NCI-H460 (cell line): Measurements from ENCODE around the gene PTPRG. TPM values are rescaled to one million over a fixed set of nuclear protein-coding genes. Genes with fewer than 3 reads are reported as not detected.
"Not testable (repeated sequence)": the region's sequence is repeated elsewhere in the genome, so short reads cannot be mapped to it uniquely, and the experiment has no call there.

Source experiments
- DNase-seq: peaks from one replicate; pipeline ENCODE4 v3.0.0-alpha.2; 2016; ENCODE audit warnings: low read depth; ENCODE audit errors: extremely low read depth
- total RNA-seq: library from RNA; depleted of rRNA; stranded (reverse); fragments of >200 nt; shearing (Covaris generic); gene quantifications from 2 replicates; pipeline ENCODE4 v1.2.3, GENCODE V29; 2014

PTPRG gene
- total RNA-seq, 1 experiment from 2014 or later: 24.9 TPM

DNA sequence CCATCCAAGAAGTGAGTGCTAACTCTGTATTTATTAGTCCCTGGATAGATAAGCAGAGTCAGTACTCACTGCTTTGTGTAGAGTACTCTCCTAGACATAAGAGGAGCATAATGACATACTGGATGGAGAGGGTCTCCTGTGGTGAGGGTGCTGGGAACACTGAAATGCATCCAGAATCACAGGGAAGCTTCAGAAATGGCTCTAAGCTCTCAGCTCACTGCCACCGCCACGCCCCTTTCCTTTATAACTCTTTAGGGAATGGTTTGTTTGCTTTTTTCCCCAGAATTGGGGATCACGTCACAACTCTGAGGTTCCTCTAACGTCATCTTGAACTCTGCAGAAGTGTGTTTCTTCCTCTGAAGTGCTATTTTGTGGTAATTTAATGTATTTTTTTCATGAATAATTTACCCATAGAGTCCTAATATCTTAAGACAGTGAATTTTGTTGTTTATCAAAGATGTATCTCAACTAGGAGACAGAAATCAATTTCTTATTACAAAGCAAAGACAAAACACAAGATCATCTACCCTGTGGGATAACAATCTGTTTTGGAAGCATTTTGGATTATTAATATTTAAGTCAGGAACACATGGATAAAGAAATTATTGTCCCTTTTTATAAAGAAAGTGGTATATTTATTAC lies 154.6 kb downstream of the PTPRG start:
- DNase-seq: no peak

- not testable (repeated sequence) for DNase-seq
Observed at GRCh38 chr3:61716693-61717092, 155.3 kb downstream of the PTPRG start.

DNA sequence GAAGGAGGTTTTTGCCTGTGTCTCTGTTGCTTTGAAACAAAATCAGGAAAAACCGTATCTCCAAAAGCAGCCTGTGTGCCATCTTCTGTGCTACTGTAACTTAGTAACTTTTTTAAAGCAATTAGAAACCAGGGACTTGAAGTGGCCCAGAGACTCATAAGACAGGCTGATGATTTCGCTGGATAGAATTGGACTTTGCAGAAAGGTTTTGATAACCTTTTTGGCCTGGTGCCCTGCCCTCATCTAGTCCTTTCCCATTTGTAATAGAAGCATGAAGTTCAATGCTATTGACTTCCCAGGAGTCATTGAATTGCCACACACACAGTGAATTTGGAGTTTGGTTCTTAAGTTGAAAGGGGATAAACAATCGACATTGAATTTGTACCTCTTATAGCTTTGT lies 157.2 kb downstream of the PTPRG start:
- DNase-seq: no peak

GRCh38 chr3:61719278-61719977 lies 158.1 kb downstream of the PTPRG start:
- no peak for DNase-seq

DNA sequence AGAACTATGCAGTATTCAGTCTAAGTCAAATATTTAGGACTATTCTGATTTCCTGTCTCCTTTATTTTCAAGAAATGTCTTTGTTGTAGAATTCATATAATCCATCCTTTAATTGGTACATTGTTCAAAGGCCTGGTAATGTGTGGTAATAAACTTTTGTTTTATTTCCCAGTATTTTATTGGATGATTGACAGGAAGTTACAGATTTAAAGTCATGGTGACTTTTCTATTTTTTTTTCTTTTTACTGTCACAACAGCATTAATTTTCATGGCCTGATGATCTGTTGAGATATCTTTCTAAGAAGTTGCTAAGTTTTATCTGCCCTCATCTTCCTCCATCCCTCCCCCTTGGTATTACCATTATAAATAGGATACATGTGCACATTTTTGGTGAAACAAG lies 161.7 kb downstream of the PTPRG start:
- DNase-seq: no peak

DNA sequence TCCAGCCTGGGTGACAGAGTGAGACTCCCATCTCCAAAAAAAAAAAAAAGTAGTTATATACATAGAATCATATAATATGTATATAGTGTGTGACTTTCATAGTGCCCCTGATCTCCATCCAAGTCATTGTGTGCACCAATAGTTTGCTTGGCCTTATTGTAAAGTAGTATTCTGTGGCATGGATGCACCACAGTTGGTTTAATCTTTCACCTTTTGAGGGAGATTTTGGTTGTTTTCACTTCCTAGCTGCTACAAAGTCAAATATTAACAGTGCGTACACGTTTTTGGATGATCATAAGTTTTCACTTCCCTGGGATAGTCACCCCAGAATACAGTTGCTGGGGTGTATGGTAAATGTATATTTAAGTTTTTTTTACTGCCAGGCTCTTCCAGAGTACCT lies 162.8 kb downstream of the PTPRG start:
- DNase-seq: no peak

DNA sequence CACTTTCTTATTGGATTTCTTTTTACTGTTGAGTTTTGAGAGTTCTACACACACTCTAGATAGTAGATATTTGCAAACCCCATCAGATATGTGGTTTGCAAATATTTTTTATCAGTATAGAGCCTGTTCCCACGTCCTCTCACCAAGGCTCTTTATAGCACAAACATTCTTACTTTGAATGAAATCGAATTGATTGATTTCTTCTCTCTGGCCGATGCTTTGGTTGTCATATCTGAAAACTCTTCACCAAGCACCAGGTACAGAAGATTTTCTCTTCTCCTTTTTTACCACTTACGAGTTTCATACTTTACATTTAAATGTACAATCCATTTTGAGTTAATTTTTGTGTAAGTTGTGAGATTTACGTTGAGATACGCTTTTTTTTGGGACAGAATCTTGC lies 163.4 kb downstream of the PTPRG start:
- DNase-seq: no peak

DNA sequence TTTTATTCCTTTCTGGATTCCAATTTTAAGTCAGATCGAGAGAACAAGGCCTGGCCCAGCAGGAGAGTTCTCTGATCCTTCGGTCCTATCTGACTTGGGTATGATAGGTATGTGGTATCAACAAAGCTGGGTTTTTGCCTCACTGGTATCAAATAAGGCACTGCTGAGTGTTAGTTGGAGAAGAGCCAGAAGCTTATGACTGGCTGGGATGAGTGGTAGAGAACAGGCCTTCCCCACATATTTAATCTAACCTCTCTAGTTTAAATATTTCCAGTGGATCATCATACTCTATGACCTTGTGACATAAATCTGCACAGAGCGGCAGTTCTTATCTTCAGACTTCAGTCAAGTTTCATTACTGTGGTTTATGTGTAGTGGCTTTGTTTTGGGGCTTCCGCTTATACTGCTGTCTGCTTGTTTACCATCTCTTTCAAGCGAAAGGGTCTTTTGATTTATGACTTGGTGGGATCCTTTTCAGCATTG lies 164.5 kb downstream of the PTPRG start:
- DNase-seq: no peak

DNA sequence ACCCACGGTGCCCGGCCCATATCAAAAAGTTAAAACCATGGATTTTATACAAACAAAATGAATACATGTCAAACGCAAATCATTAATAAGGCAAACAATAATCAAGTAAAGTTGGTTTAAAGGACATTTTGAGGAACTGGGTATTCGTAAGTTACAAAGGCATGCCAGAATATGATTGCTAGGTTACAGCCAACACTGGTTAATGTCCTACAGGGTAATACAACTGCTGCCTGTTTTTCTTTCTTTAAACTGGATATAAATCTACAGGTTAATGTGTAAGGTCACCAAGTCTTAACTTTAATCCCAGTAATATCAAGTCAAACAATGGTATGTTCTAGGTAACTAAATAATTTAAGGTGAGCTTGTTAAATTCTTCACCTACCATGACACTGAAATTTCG lies 166.1 kb downstream of the PTPRG start:
- DNase-seq: no peak

DNA sequence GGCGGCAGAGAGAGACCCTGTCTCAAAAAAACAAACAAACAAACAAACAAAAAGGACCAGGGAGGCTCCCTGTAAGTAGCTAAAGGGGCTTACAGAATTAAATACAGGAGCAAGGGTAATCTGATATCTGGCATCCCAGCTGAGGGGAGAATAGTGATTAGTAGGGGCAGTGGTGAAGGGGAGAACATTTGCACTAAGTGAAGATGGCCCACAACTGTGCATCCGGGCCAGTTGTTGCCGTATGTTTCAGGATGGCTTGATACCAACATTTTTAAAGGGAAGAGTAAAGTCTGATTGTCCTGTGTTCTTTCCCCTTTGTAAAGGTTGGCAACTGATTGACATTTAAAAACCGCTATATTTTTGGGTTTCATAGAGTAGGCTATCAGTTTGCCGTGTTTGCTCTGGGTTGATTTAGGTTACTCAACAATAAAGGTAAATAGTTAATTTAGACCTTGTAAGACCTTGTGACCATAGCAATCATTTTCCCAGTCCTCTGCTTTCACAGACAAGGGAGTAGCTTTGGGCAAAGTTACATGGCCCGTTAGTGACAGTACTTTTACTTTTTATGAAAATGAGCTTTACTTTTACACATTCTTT lies 167.8 kb downstream of the PTPRG start:
- no peak for DNase-seq

GRCh38 chr3:61730056-61730455 lies 168.7 kb downstream of the PTPRG start:
- DNase-seq: no peak

GRCh38 chr3:61730577-61731231 lies 169.3 kb downstream of the PTPRG start:
- no peak for DNase-seq

DNA sequence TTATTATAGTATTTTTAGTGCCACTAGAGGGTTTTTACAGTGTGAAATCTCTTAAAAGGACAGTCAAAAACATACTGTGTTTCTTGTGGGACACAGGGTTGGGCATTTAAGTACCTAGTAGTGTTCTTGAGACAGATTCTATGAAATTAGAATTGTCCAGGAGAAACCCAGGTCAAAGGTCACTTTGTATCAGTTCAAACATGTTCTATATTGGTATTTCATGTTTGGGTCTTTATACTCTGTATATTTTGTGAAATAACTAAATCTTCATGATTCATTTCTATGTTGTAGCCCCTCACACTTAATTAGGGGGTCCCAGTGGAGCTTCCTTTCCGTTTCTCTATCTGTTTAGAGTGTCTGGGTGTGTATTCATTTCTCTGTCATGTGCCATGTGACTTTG lies 171.6 kb downstream of the PTPRG start:
- DNase-seq: no peak

GRCh38 chr3:61733876-61734275 lies 172.5 kb downstream of the PTPRG start:
- DNase-seq: no peak

- no peak for DNase-seq
Observed at GRCh38 chr3:61734749-61735686, 173.6 kb downstream of the PTPRG start.

DNA sequence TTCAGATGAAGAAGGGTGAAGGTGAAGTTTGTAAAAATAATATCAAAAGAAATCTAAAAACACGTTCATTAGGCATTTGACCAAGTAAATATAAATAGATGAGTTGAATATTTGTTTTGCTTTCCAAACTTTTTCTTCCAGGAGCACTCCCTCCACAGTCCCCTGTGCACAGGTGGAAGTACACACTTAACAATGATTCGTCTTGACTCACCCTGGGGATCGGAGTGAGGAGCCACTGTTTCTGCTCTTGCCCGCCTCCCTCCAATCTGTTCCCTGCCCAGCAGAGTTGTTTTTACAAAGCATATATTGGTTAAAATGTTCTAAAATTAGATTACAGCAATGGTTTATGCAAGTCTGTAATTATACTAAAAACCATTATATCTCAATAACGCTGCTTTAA lies 175.1 kb downstream of the PTPRG start:
- no peak for DNase-seq

DNA sequence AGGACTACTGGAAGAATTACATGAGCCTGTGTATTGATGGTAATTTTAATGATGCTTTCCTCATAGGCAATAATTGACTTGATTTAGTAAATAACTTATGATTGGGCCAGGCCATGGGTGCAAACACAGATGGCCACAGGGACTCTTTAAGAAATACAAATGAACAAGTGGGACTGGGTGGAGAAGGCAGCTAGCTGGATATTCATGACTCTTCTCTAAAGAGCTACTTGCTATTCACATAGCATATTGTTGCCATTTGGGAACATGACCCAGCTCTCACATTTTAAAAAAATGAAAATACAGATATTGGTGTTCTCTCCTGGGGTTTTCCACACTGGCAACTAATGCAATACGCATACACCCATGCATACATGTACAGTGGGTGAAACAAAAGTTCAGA lies 178.3 kb downstream of the PTPRG start:
- no peak for DNase-seq

DNA sequence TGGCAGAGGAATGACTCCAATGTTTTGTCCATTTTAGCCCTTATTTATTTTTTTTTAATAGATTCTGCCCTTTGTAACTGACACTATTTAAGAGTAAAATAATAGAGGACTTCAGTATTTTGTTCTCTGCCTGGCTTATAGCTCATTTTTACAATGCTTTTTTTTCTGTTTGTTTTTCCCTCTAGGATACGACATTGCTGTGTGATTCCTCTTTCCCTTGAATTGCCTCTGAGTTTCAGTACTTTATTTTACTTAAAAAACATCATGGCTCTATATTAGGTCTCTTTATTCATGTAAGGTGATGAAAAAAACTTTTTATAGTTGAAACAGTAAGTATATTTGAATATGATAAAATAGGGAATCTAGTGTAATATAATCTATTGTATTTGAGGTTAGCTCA lies 179.1 kb downstream of the PTPRG start:
- no peak for DNase-seq

DNA sequence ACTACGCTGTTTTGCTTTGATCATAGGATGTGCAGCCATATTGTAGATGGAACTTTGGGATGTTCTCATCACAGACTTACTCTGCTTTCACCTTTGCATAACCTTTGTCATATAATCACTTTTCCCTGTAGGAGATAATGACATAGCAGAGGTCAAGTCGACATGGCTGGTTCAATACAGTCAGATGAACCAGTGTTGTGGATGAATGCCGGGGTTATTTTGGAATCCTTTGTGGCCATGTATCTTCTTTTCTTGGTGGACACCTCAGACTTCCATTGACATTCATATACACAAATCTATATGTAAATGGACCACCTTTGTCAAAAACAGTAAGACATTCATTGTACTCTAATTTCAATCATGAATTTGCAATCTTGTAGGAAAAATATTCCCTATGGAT lies 180.2 kb downstream of the PTPRG start:
- no peak for DNase-seq

DNA sequence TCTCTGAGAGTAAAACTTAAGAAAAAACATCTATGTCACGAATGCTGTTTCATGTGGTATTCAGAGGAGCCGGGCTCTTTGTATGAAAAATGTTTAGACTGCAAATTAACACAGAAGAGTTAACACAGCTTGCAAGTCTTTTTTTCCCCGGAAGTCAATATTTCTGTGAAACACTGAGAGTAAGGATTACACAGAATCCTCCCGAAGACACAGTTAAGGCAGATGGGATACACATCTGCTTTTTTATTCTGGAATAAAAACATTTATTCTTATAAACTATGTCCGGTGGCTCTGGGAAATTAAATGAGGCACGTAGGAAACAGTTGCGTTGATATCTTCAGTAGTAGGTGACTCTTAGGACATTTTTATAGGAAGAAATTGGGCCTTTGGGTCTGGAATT lies 180.6 kb downstream of the PTPRG start:
- no peak for DNase-seq
